Glutamatergic neuron (in vitro differentiated cells): ENCODE results near the gene HTR1D. TPM values are rescaled to one million over a fixed set of nuclear protein-coding genes. Genes with fewer than 3 reads are reported as not detected.

ENCODE experiments used
- DNase-seq: peaks from one replicate; pipeline ENCODE4 v3.0.0; 2022
- H3K27ac Mint-ChIP-seq: one replicate; pipeline ENCODE4 v1.8.0; 2020; ENCODE audit warnings: mild to moderate bottlenecking, mixed read lengths, inconsistent platforms; ENCODE audit not compliant: unreplicated experiment
- H3K27me3 Mint-ChIP-seq: one replicate; pipeline ENCODE4 v1.8.0; 2020; ENCODE audit warnings: mild to moderate bottlenecking, moderate library complexity, mixed read lengths, inconsistent platforms; ENCODE audit not compliant: unreplicated experiment
- H3K36me3 Mint-ChIP-seq: one replicate; pipeline ENCODE4 v1.8.0; 2020; ENCODE audit warnings: mild to moderate bottlenecking, mixed read lengths, inconsistent platforms; ENCODE audit not compliant: unreplicated experiment
- H3K4me1 Mint-ChIP-seq: one replicate; pipeline ENCODE4 v1.8.0; 2020; ENCODE audit warnings: mild to moderate bottlenecking, low read depth, mixed read lengths, inconsistent platforms; ENCODE audit not compliant: unreplicated experiment
- H3K4me3 Mint-ChIP-seq: one replicate; pipeline ENCODE4 v1.8.0; 2020; ENCODE audit warnings: mild to moderate bottlenecking, mixed read lengths, inconsistent platforms; ENCODE audit not compliant: unreplicated experiment
- H3K9me3 Mint-ChIP-seq: one replicate; pipeline ENCODE4 v1.8.0; 2020; ENCODE audit warnings: mild to moderate bottlenecking, moderate library complexity, mixed read lengths, inconsistent platforms; ENCODE audit not compliant: unreplicated experiment
- CTCF ChIP-seq: fragments of 200-600 bp; sonication (generic); IDR thresholded peaks from one replicate; pipeline ENCODE4 v1.5.0; 2021; ENCODE audit not compliant: partially characterized antibody, unreplicated experiment
- total RNA-seq: library from RNA; stranded (reverse); fragmentation: NEBNext Ultra II Directional; extraction: Animal tissue kit (Norgen Biotek cat#: 25700); gene quantifications from one replicate; pipeline ENCODE4 v1.2.1, GENCODE V29; 2021; ENCODE audit not compliant: unreplicated experiment

Gene HTR1D
- total RNA-seq, 1 donor from 2014 or later: 0.20 TPM

- Mint-ChIP-seq H3K4me3 (no peak overlapping the region), H3K27ac (no peak overlapping the region), H3K9me3 (peaks cover 6% of the 10 kb centered on the region), H3K36me3 (no peaks in the 10 kb centered on the region), H3K4me1 (peaks cover 9% of the 10 kb centered on the region), H3K27me3 (peaks cover 7% of the 10 kb centered on the region)
- no peak for TF ChIP-seq CTCF
- no peak for DNase-seq
These were observed 38.9 kb downstream of the HTR1D start for GRCh38 chr1:23178414-23178813.

- H3K9me3 Mint-ChIP-seq: peaks cover 6% of the 10 kb centered on the region
- peak overlapping the region; percentile 84 for H3K27ac Mint-ChIP-seq
- DNase-seq: peak; percentile 87
- peaks cover 4% of the 10 kb centered on the region for H3K4me1 Mint-ChIP-seq
- H3K27me3 Mint-ChIP-seq: peaks cover 2% of the 10 kb centered on the region
- peak overlapping the region; percentile 79 for H3K4me3 Mint-ChIP-seq
- peak; percentile 18 for TF ChIP-seq CTCF
- no peaks in the 10 kb centered on the region for H3K36me3 Mint-ChIP-seq
These were observed 39.6 kb downstream of the HTR1D start for GRCh38 chr1:23177438-23178380.

- H3K27me3 Mint-ChIP-seq: peaks cover 2% of the 10 kb centered on the region
- peaks cover 4% of the 10 kb centered on the region for H3K4me1 Mint-ChIP-seq
- no peaks in the 10 kb centered on the region for H3K36me3 Mint-ChIP-seq
- no peak overlapping the region for H3K27ac Mint-ChIP-seq
- no peak for TF ChIP-seq CTCF
- no peak for DNase-seq
- peaks cover 6% of the 10 kb centered on the region for H3K9me3 Mint-ChIP-seq
- H3K4me3 Mint-ChIP-seq: peak overlapping the region; percentile 76
These were observed 40.3 kb downstream of the HTR1D start for GRCh38 chr1:23177031-23177430.

GRCh38 chr1:23174426-23175110 lies 42.7 kb downstream of the HTR1D start:
- Mint-ChIP-seq H3K27me3 (peaks cover 2% of the 10 kb centered on the region), H3K36me3 (no peaks in the 10 kb centered on the region), H3K27ac (no peak overlapping the region), H3K4me1 (peaks cover 14% of the 10 kb centered on the region), H3K9me3 (peaks cover 10% of the 10 kb centered on the region), H3K4me3 (no peak overlapping the region)
- DNase-seq: no peak
- TF ChIP-seq CTCF: no peak
